ENCODE results near the gene TRIM75. TPM values are rescaled to one million over a fixed set of nuclear protein-coding genes. Genes with fewer than 3 reads are reported as not detected.

Gene TRIM75
- total RNA-seq, 2 donors from 2014 or later, result not detected

DNA sequence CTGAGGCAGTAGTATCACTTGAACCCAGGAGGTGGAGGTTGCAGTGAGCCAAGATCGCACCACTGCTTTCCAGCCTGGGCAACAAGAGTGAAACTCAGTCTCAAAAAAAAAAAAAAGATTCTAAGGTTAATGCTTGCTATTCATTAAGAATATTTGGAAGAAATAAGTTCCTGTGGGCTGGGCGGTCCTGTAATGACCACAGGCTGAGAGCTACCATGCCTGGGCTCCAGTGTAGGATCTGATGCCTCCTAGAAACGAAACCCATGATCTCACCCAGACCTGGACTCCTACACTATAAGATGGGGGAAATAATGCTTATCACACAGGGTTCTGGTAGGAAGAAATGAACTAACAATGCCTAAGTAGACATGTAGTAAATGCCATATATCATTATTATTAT lies 41.2 kb downstream of the TRIM75 start:
- no peaks in the 10 kb centered on the region for H3K36me3 Mint-ChIP-seq
- no peaks in the 10 kb centered on the region for H3K4me1 Mint-ChIP-seq (ENCODE audit: low read depth in 2 of 2)
- no peaks in the 10 kb centered on the region for H3K9me3 Mint-ChIP-seq
- ATAC-seq (no peak), DNase-seq (ENCODE audit: low spot score) (no peak)
- no peak overlapping the region for H3K27ac Mint-ChIP-seq
- no peaks in the 10 kb centered on the region for H3K27me3 Mint-ChIP-seq
- no peak overlapping the region for H3K4me3 Mint-ChIP-seq

DNA sequence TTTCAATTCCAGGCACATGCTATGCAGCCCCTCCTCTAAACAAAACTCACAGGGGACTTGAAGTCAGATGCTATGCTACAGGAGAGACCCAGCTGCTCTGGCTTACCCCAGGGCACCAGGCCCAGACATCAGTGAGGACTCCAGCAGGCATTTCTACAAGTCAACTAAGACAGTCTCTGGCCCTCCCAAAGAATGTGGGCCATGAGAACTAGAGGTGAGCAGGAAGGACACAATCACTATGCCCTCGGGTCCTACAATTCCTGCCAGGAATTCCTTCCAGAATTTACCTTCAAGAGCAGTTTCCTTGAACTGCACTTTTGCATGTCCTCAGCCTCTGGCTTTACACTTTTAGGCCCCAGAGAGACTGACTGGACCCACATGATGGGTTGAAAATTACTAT lies 41.6 kb downstream of the TRIM75 start:
- H3K27ac Mint-ChIP-seq, result no peak overlapping the region
- no peaks in the 10 kb centered on the region for H3K27me3 Mint-ChIP-seq
- no peak for ATAC-seq
- no peak for DNase-seq (ENCODE audit: low spot score)
- H3K4me3 Mint-ChIP-seq, result no peak overlapping the region
- H3K36me3 Mint-ChIP-seq, result no peaks in the 10 kb centered on the region
- H3K4me1 Mint-ChIP-seq (ENCODE audit: low read depth in 2 of 2), result no peaks in the 10 kb centered on the region
- no peaks in the 10 kb centered on the region for H3K9me3 Mint-ChIP-seq

DNA sequence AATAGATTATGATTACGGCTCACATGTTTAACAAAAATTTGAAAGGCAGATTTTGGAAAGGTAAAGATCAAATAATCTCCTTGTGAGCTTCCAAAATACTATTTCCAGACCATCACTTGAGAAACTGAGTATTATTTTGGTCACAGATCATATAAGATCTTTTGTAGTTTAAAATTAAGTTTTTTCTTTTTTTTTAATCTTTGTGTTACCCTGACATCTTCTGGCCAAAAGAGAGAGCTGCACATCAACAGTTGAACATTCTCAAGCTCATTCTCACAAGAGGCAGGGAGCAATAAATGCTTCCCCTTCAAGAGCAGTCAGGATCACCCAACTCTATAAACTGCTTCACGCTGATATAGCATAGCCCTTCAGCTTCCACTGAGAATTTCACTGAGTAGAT lies 43.1 kb downstream of the TRIM75 start:
- Mint-ChIP-seq H3K27ac (no peak overlapping the region), H3K9me3 (no peaks in the 10 kb centered on the region)

DNA sequence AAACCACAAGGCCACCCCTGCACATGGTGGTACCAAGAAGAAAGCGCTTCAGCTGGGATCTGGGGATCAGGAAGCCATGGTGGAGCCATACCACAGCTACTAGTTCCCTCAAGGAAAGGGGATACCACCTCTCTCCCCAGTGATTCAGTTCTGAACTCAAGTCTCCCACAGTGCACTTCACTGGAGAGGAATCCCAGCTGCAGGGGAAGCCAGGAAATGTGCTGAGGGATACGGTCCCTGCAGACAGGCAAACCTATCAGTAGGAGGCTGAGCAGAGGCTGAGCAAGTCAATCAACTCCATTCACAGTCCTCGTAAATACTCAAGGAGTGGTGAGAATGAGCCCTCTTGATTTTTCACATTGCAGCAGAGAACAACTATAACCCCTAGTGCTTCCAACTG lies 48.0 kb downstream of the TRIM75 start:
- Mint-ChIP-seq H3K27ac (no peak overlapping the region), H3K4me1 (ENCODE audit: low read depth in 2 of 2) (peaks cover 0 to 7% of the 10 kb centered on the region in 2 donors), H3K4me3 (no peak overlapping the region), H3K27me3 (no peaks in the 10 kb centered on the region), H3K36me3 (no peaks in the 10 kb centered on the region), H3K9me3 (no peaks in the 10 kb centered on the region)
- DNase-seq (ENCODE audit: low spot score) (no peak), ATAC-seq (no peak)

More for the DNA sequence above, 43.1 kb downstream of the TRIM75 start:
- H3K4me1 Mint-ChIP-seq (ENCODE audit: low read depth in 2 of 2), result no peaks in the 10 kb centered on the region
- ATAC-seq (no peak), DNase-seq (ENCODE audit: low spot score) (no peak)
- H3K36me3 Mint-ChIP-seq, result no peaks in the 10 kb centered on the region
- no peaks in the 10 kb centered on the region for H3K27me3 Mint-ChIP-seq
- no peak overlapping the region for H3K4me3 Mint-ChIP-seq

DNA sequence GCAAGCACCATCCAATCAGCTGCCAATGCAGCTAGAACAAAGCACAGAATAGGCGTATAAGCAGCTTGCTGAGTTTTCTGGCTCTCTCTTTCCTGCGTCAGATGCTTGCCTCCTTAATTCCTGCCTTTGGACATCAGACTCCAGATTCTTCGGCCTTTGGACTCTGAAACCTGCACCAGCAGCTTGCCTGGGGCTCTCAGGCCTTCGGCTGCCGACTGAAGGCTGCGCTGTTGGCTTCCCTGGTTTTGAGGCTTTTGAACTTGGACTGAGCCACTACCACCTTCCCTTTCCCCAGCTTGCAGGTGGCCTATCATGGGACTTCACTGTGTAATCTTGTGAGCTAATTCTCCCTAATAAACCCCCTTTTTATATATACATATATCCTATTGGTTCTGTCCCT lies 52.9 kb downstream of the TRIM75 start:
- Mint-ChIP-seq H3K4me1 (ENCODE audit: low read depth in 2 of 2) (peaks cover 6 to 15% of the 10 kb centered on the region in 2 donors), H3K9me3 (no peaks in the 10 kb centered on the region), H3K4me3 (no peak overlapping the region), H3K36me3 (no peaks in the 10 kb centered on the region), H3K27ac (no peak overlapping the region), H3K27me3 (no peaks in the 10 kb centered on the region)
- no peak for DNase-seq (ENCODE audit: low spot score)
- no peak for ATAC-seq

Other genes starting within 250 kb of the TRIM75 start
- not detected for gene APELA, start 176.7 kb upstream of the TRIM75 start, total RNA-seq
- gene TRIM61, start 76.2 kb upstream of the TRIM75 start, total RNA-seq, result 1 to 10 TPM; 3.6 to 4.6 TPM
- not detected for gene TRIM60, start 21.9 kb upstream of the TRIM75 start, total RNA-seq
- gene TMEM192, start 59.0 kb downstream of the TRIM75 start, total RNA-seq, result 10 to 100 TPM; 12.2 to 15.5 TPM
- gene KLHL2, start 153.7 kb downstream of the TRIM75 start, total RNA-seq, result 10 to 100 TPM; 53.7 to 80.1 TPM

Measured in natural killer cell treated with Interleukin-12 subunit alpha and Interleukin-12 subunit beta and Interleukin-15 and Interleukin-18, amount 100 ng/mL, for 72 hours (primary cell).